SK-N-SH treated with all-trans-retinoic acid at 6 μM for 48 hours (cell line): ENCODE data around the gene ANP32B.

Experiments
- ATAC-seq: fragments of 200-7000 bp; cut with Tn5 transposase; 3 replicates; pipeline ENCODE4 v1.9.1; 2020; ENCODE audit warnings: mild to moderate bottlenecking, moderate library complexity
- CREB5 ChIP-seq: fragments of 250-450 bp; sonication (Bioruptor Pico); IDR thresholded peaks from 2 replicates; pipeline ENCODE4 v1.5.1; 2020; ENCODE audit warnings: low read depth, mild to moderate bottlenecking, moderate library complexity
- ISL1 ChIP-seq: fragments of 250-450 bp; sonication (Bioruptor Pico); IDR thresholded peaks from 2 replicates; pipeline ENCODE4 v2.1.2; 2022; ENCODE audit warnings: mild to moderate bottlenecking, moderate library complexity
- ZFP30 ChIP-seq: fragments of 450-650 bp; formaldehyde crosslinking; IDR thresholded peaks from 2 replicates; pipeline ENCODE4 v1.5.0; 2022; ENCODE audit warnings: mild to moderate bottlenecking, moderate library complexity

The ANP32B gene

GRCh38 chr9:98064623-98065392 is 81.7 kb downstream of the ANP32B start:
- ATAC-seq: no peak
- TF ChIP-seq CREB5 (CRISPR knock-in tag): no peak
- no peak for TF ChIP-seq ZFP30
- no peak for TF ChIP-seq ISL1 (CRISPR knock-in tag)
